NAMALWA (cell line): ENCODE results near the gene USP16.

Source experiments
- DNase-seq: peaks from one replicate; pipeline ENCODE4 v3.0.0-alpha.2; 2015; ENCODE audit warnings: low spot score

Gene USP16

GRCh38 chr21:29033871-29034270 lies 9.4 kb downstream of the USP16 start:
- DNase-seq: no peak

GRCh38 chr21:29034678-29035077 lies 10.2 kb downstream of the USP16 start:
- no peak for DNase-seq

GRCh38 chr21:29052224-29052623 lies 27.8 kb downstream of the USP16 start:
- no peak for DNase-seq

- DNase-seq: peak; percentile 25
Observed at GRCh38 chr21:29053011-29053553, 28.6 kb downstream of the USP16 start.

GRCh38 chr21:29053656-29054055 lies 29.2 kb downstream of the USP16 start:
- DNase-seq: no peak

GRCh38 chr21:29055080-29055479 lies 30.6 kb downstream of the USP16 start:
- DNase-seq: no peak

GRCh38 chr21:29056005-29056404 lies 31.5 kb downstream of the USP16 start:
- DNase-seq: no peak

GRCh38 chr21:29056538-29057050 lies 32.1 kb downstream of the USP16 start:
- DNase-seq: no peak

- peak; percentile 40 for DNase-seq
Observed at GRCh38 chr21:29064850-29065481, 40.5 kb downstream of the USP16 start.

GRCh38 chr21:29072873-29073221 lies 48.4 kb downstream of the USP16 start:
- no peak for DNase-seq

- peak; percentile 99 for DNase-seq
Observed at GRCh38 chr21:29073222-29074006, 48.9 kb downstream of the USP16 start, which contains the start of gene CCT8. CCT8 (minus strand) TSS chr21:29073648; CDS start chr21:29073590, 58 bp downstream.

GRCh38 chr21:29074007-29074376 lies 49.5 kb downstream of the USP16 start:
- DNase-seq: no peak

GRCh38 chr21:29074783-29075182 lies 50.3 kb downstream of the USP16 start:
- no peak for DNase-seq

GRCh38 chr21:29075706-29076466 lies 51.4 kb downstream of the USP16 start:
- DNase-seq: no peak

- peak; percentile 76 for DNase-seq
Observed at GRCh38 chr21:29076731-29077640, 52.5 kb downstream of the USP16 start.

GRCh38 chr21:29077651-29078090 lies 53.2 kb downstream of the USP16 start:
- DNase-seq: peak; percentile 59

GRCh38 chr21:29078869-29079767 lies 54.6 kb downstream of the USP16 start:
- DNase-seq: peak; percentile 80

GRCh38 chr21:29080454-29080941 lies 56.0 kb downstream of the USP16 start:
- DNase-seq: no peak

- DNase-seq: no peak
Observed at GRCh38 chr21:29082046-29082815, 57.8 kb downstream of the USP16 start.
